ENCODE data around the gene IL19.
A peak's percentile ranks its signal among the peaks of the same experiment; 100 is the strongest.

Gene IL19

GRCh38 chr1:206809504-206810084, 39.0 kb downstream of the IL19 start:
- Histone ChIP-seq H3K4me1 (ENCODE audit: control insufficient read depth, insufficient read depth, low read length, poor library complexity, severe bottlenecking) (peaks cover 9% of the 10 kb centered on the region), H3K9me3 (ENCODE audit: control insufficient read depth, low read length) (no peaks in the 10 kb centered on the region), H3K27me3 (replicated peaks; ENCODE audit: control insufficient read depth, insufficient read depth, low read length, poor library complexity, severe bottlenecking) (no peaks in the 10 kb centered on the region), H3K27ac (ENCODE audit: insufficient read depth, low read length, poor library complexity, severe bottlenecking) (no peak overlapping the region), H3K36me3 (ENCODE audit: control insufficient read depth, insufficient read depth, low read length) (no peaks in the 10 kb centered on the region), H3K4me3 (ENCODE audit: insufficient read depth, low read depth, low read length, poor library complexity, severe bottlenecking) (no peak overlapping the region)
- DNase-seq, result no peak

DNA sequence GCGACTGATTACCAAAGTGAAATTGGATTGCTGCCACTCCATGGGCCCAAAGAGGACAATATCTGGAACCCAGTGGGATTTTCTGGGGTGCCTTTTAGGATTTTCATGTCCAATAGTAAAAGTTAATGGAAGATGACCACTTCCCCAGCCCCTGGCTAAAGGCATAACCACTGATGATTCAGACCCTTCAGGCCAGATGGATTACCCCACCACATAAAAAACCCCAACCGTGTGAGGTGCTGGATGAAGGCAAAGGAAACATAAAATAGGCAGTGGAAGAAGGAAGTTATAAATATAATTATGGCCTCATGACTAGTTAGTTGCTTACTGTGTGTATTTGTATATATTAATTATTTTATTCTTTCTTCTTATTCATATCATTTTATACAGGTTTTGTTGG, 41.9 kb downstream of the IL19 start:
- H3K4me3 ChIP-seq (ENCODE audit: insufficient read depth, low read depth, low read length, poor library complexity, severe bottlenecking), result no peak overlapping the region
- no peak for DNase-seq
- H3K4me1 ChIP-seq (ENCODE audit: control insufficient read depth, insufficient read depth, low read length, poor library complexity, severe bottlenecking), result peaks cover 6% of the 10 kb centered on the region
- no peaks in the 10 kb centered on the region for H3K36me3 ChIP-seq (ENCODE audit: control insufficient read depth, insufficient read depth, low read length)
- no peak overlapping the region for H3K27ac ChIP-seq (ENCODE audit: insufficient read depth, low read length, poor library complexity, severe bottlenecking)
- no peaks in the 10 kb centered on the region for H3K27me3 ChIP-seq (replicated peaks; ENCODE audit: control insufficient read depth, insufficient read depth, low read length, poor library complexity, severe bottlenecking)
- no peaks in the 10 kb centered on the region for H3K9me3 ChIP-seq (ENCODE audit: control insufficient read depth, low read length)

DNA sequence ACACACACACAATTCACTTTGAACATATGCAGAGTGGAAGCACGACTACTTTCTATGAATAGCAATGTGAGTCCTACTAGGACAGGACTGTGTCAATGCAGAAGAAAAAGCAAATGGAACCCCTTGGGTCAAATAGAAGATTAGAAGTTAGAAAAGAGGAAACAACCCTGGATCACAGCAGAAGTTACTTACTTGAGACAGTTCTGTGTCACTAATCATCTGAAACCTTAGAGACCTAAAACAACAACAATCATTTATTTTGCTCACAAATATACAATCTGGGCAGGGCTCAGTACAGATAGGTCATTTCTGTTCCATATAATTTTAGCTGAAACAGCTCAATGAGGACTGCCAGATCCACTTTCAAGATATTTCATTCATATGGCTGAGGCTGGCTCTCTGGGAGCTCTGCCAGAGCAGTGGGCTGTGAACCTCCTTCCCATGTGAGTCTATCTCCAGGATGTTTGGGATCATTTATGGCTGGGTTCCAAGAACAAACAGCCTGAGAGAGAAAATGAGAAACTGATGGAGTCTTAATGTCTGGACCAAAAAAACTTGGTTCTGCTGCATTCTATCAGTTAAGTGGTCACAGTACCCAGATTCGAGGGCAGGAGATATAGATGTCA, 44.3 kb downstream of the IL19 start:
- no peak overlapping the region for H3K4me3 ChIP-seq (ENCODE audit: insufficient read depth, low read depth, low read length, poor library complexity, severe bottlenecking)
- no peaks in the 10 kb centered on the region for H3K9me3 ChIP-seq (ENCODE audit: control insufficient read depth, low read length)
- H3K27ac ChIP-seq (ENCODE audit: insufficient read depth, low read length, poor library complexity, severe bottlenecking), result no peak overlapping the region
- H3K36me3 ChIP-seq (ENCODE audit: control insufficient read depth, insufficient read depth, low read length), result no peaks in the 10 kb centered on the region
- H3K4me1 ChIP-seq (ENCODE audit: control insufficient read depth, insufficient read depth, low read length, poor library complexity, severe bottlenecking), result peaks cover 6% of the 10 kb centered on the region
- H3K27me3 ChIP-seq (replicated peaks; ENCODE audit: control insufficient read depth, insufficient read depth, low read length, poor library complexity, severe bottlenecking), result no peaks in the 10 kb centered on the region
- DNase-seq, result no peak

- peaks cover 6% of the 10 kb centered on the region for H3K4me1 ChIP-seq (ENCODE audit: control insufficient read depth, insufficient read depth, low read length, poor library complexity, severe bottlenecking)
- H3K27ac ChIP-seq (ENCODE audit: insufficient read depth, low read length, poor library complexity, severe bottlenecking), result peak overlapping the region; percentile 35
- no peaks in the 10 kb centered on the region for H3K36me3 ChIP-seq (ENCODE audit: control insufficient read depth, insufficient read depth, low read length)
- no peaks in the 10 kb centered on the region for H3K9me3 ChIP-seq (ENCODE audit: control insufficient read depth, low read length)
- peak in 1 of 3 donors; percentile 13 for DNase-seq
- H3K4me3 ChIP-seq (ENCODE audit: insufficient read depth, low read depth, low read length, poor library complexity, severe bottlenecking), result no peak overlapping the region
- H3K27me3 ChIP-seq (replicated peaks; ENCODE audit: control insufficient read depth, insufficient read depth, low read length, poor library complexity, severe bottlenecking), result no peaks in the 10 kb centered on the region
These were observed 46.1 kb downstream of the IL19 start for GRCh38 chr1:206816390-206817287.

DNA sequence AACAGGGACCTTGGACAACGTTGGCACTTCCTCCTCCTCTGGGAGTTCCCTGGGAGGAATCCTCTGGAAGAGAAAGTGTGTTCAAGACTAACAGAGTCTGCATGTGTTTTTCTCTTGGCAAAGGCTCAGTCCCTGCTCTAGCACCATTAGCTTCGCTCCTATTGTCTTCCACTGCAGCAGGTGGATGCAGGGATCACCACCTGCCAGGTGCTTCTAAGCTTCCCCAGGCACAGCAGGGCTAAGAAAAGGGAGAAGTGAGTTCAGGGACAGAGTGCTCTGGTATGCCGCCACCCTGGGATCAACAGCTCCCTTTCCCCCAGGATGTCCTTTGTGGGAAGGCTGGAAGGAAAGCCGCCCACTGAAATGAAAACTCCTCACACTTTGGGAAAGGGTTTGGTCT, 50.9 kb downstream of the IL19 start:
- no peak for DNase-seq
- Histone ChIP-seq H3K4me3 (ENCODE audit: insufficient read depth, low read depth, low read length, poor library complexity, severe bottlenecking) (no peak overlapping the region), H3K27ac (ENCODE audit: insufficient read depth, low read length, poor library complexity, severe bottlenecking) (no peak overlapping the region), H3K36me3 (ENCODE audit: control insufficient read depth, insufficient read depth, low read length) (no peaks in the 10 kb centered on the region), H3K27me3 (replicated peaks; ENCODE audit: control insufficient read depth, insufficient read depth, low read length, poor library complexity, severe bottlenecking) (no peaks in the 10 kb centered on the region), H3K9me3 (ENCODE audit: control insufficient read depth, low read length) (no peaks in the 10 kb centered on the region), H3K4me1 (ENCODE audit: control insufficient read depth, insufficient read depth, low read length, poor library complexity, severe bottlenecking) (peaks cover 6% of the 10 kb centered on the region)

GRCh38 chr1:206823727-206824126, 53.2 kb downstream of the IL19 start:
- Histone ChIP-seq H3K27me3 (replicated peaks; ENCODE audit: control insufficient read depth, insufficient read depth, low read length, poor library complexity, severe bottlenecking) (no peaks in the 10 kb centered on the region), H3K4me3 (ENCODE audit: insufficient read depth, low read depth, low read length, poor library complexity, severe bottlenecking) (no peak overlapping the region), H3K36me3 (ENCODE audit: control insufficient read depth, insufficient read depth, low read length) (no peaks in the 10 kb centered on the region), H3K4me1 (ENCODE audit: control insufficient read depth, insufficient read depth, low read length, poor library complexity, severe bottlenecking) (no peaks in the 10 kb centered on the region), H3K27ac (ENCODE audit: insufficient read depth, low read length, poor library complexity, severe bottlenecking) (no peak overlapping the region), H3K9me3 (ENCODE audit: control insufficient read depth, low read length) (no peaks in the 10 kb centered on the region)
- no peak for DNase-seq

DNA sequence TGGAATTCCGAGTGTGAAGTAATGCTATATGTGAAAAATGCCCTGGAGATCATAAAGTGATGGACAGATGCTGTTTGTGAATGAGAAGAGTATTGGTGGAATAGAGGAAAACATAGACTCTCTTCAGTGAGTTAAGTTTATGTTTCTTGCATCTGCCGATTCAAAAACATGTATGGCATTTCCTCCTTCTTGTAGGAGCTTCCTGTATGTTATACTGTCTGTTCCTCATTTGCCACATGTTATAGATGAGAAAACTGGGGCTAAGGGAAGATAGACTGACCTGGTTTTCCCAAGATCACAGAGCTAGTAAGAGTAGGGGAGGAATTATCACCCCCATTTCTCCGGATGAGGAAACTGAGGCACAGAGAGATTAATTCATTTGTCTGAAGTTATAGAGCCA, 53.8 kb downstream of the IL19 start:
- Histone ChIP-seq H3K27me3 (replicated peaks; ENCODE audit: control insufficient read depth, insufficient read depth, low read length, poor library complexity, severe bottlenecking) (no peaks in the 10 kb centered on the region), H3K4me3 (ENCODE audit: insufficient read depth, low read depth, low read length, poor library complexity, severe bottlenecking) (no peak overlapping the region), H3K36me3 (ENCODE audit: control insufficient read depth, insufficient read depth, low read length) (no peaks in the 10 kb centered on the region), H3K4me1 (ENCODE audit: control insufficient read depth, insufficient read depth, low read length, poor library complexity, severe bottlenecking) (peaks cover 1% of the 10 kb centered on the region), H3K9me3 (ENCODE audit: control insufficient read depth, low read length) (no peaks in the 10 kb centered on the region), H3K27ac (ENCODE audit: insufficient read depth, low read length, poor library complexity, severe bottlenecking) (no peak overlapping the region)
- DNase-seq, result no peak

GRCh38 chr1:206826394-206826793, 55.8 kb downstream of the IL19 start:
- H3K4me1 ChIP-seq (ENCODE audit: control insufficient read depth, insufficient read depth, low read length, poor library complexity, severe bottlenecking), result peaks cover 9% of the 10 kb centered on the region
- H3K9me3 ChIP-seq (ENCODE audit: control insufficient read depth, low read length), result no peaks in the 10 kb centered on the region

GRCh38 chr1:206828061-206828460, 57.5 kb downstream of the IL19 start:
- H3K36me3 ChIP-seq (ENCODE audit: control insufficient read depth, insufficient read depth, low read length), result no peaks in the 10 kb centered on the region
- no peaks in the 10 kb centered on the region for H3K9me3 ChIP-seq (ENCODE audit: control insufficient read depth, low read length)
- H3K4me1 ChIP-seq (ENCODE audit: control insufficient read depth, insufficient read depth, low read length, poor library complexity, severe bottlenecking), result peaks cover 11% of the 10 kb centered on the region
- no peaks in the 10 kb centered on the region for H3K27me3 ChIP-seq (replicated peaks; ENCODE audit: control insufficient read depth, insufficient read depth, low read length, poor library complexity, severe bottlenecking)
- H3K4me3 ChIP-seq (ENCODE audit: insufficient read depth, low read depth, low read length, poor library complexity, severe bottlenecking), result no peak overlapping the region
- H3K27ac ChIP-seq (ENCODE audit: insufficient read depth, low read length, poor library complexity, severe bottlenecking), result no peak overlapping the region
- no peak for DNase-seq

More at GRCh38 chr1:206826394-206826793, 55.8 kb downstream of the IL19 start:
- H3K4me3 ChIP-seq (ENCODE audit: insufficient read depth, low read depth, low read length, poor library complexity, severe bottlenecking), result no peak overlapping the region
- no peak for DNase-seq
- H3K27me3 ChIP-seq (replicated peaks; ENCODE audit: control insufficient read depth, insufficient read depth, low read length, poor library complexity, severe bottlenecking), result no peaks in the 10 kb centered on the region
- H3K27ac ChIP-seq (ENCODE audit: insufficient read depth, low read length, poor library complexity, severe bottlenecking), result no peak overlapping the region
- no peaks in the 10 kb centered on the region for H3K36me3 ChIP-seq (ENCODE audit: control insufficient read depth, insufficient read depth, low read length)

DNA sequence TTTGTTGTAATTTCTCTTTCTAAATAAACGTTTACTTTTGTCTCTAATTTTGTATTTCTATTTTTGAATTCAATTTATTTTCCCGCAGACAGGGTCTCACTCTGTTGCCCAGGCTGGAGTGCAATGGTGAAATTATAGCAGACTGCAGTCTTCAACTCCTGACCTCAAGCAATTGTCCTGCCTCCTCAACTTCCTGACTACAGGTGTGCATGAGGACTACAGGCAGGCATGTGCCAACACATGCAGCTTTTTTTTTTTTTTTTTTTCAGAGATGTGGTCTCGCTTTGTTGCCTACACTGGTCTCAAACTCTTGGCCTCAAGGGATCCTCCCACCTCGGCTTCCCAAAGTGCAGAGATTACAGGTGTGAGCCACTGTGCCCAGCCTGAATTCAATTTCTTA, 58.2 kb downstream of the IL19 start:
- H3K36me3 ChIP-seq (ENCODE audit: control insufficient read depth, insufficient read depth, low read length), result no peaks in the 10 kb centered on the region
- no peak for DNase-seq
- no peak overlapping the region for H3K4me3 ChIP-seq (ENCODE audit: insufficient read depth, low read depth, low read length, poor library complexity, severe bottlenecking)
- no peaks in the 10 kb centered on the region for H3K27me3 ChIP-seq (replicated peaks; ENCODE audit: control insufficient read depth, insufficient read depth, low read length, poor library complexity, severe bottlenecking)
- H3K9me3 ChIP-seq (ENCODE audit: control insufficient read depth, low read length), result no peaks in the 10 kb centered on the region
- peaks cover 11% of the 10 kb centered on the region for H3K4me1 ChIP-seq (ENCODE audit: control insufficient read depth, insufficient read depth, low read length, poor library complexity, severe bottlenecking)
- H3K27ac ChIP-seq (ENCODE audit: insufficient read depth, low read length, poor library complexity, severe bottlenecking), result no peak overlapping the region

Data from effector memory CD4-positive, alpha-beta T cell (primary cell).